Measurements from ENCODE around the gene FEZ2. TPM values are rescaled to one million over a fixed set of nuclear protein-coding genes. Genes with fewer than 3 reads are reported as not detected.

The FEZ2 gene
- polyA plus RNA-seq, 1 donor from 2014 or later = 36.8 TPM

DNA sequence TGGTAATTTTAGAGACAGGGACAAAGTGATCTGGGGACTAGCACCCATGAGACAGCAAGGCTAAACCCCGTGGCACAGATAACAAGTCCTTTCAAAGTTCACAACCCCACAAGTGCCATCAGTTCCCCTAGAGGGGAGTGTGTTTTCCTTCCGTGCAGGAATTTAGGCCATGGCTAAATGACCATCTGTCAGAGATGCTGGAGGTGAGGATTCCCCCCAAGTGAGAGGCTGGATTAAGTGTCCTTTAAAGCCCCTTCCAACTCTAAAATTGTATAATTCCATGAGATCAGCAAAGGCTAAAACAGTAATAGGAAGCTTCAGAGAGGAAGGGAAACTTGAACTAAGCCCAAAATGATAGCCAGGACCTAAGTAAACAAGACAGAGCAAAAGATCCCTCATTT, 8.7 kb downstream of the FEZ2 start:
- TF ChIP-seq MXI1 (conservative IDR thresholded peaks at IDR 0.05; ENCODE audit: poor library complexity, severe bottlenecking) (no peak), REST (IDR thresholded peaks at IDR 0.05; ENCODE audit: borderline replicate concordance) (no peak), RAD21 (conservative IDR thresholded peaks at IDR 0.05) (no peak), TAF1 (IDR thresholded peaks at IDR 0.05; ENCODE audit: low read depth) (no peak), EP300 (conservative IDR thresholded peaks at IDR 0.05; ENCODE audit: poor library complexity, severe bottlenecking) (no peak), EZH2 (IDR thresholded peaks at IDR 0.05; ENCODE audit: borderline replicate concordance, insufficient read depth, low read length, poor library complexity, severe bottlenecking) (no peak), POLR2AphosphoS5 (IDR thresholded peaks at IDR 0.05) (no peak), SMC3 (conservative IDR thresholded peaks at IDR 0.05; ENCODE audit: poor library complexity) (no peak)
- TF ChIP-seq, protein P1, sequence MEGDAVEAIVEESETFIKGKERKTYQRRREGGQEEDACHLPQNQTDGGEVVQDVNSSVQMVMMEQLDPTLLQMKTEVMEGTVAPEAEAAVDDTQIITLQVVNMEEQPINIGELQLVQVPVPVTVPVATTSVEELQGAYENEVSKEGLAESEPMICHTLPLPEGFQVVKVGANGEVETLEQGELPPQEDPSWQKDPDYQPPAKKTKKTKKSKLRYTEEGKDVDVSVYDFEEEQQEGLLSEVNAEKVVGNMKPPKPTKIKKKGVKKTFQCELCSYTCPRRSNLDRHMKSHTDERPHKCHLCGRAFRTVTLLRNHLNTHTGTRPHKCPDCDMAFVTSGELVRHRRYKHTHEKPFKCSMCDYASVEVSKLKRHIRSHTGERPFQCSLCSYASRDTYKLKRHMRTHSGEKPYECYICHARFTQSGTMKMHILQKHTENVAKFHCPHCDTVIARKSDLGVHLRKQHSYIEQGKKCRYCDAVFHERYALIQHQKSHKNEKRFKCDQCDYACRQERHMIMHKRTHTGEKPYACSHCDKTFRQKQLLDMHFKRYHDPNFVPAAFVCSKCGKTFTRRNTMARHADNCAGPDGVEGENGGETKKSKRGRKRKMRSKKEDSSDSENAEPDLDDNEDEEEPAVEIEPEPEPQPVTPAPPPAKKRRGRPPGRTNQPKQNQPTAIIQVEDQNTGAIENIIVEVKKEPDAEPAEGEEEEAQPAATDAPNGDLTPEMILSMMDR (IDR thresholded peaks at IDR 0.05; ENCODE audit: poor library complexity, severe bottlenecking) = no peak
- Histone ChIP-seq H2AFZ (ENCODE audit: low read depth, low read length) (no peak overlapping the region), H3K4me3 (ENCODE audit: low read length) (no peak overlapping the region), H4K20me1 (ENCODE audit: insufficient read depth) (no peaks in the 10 kb centered on the region), H3K4me2 (ENCODE audit: low read length) (no peak overlapping the region), H3K27ac (ENCODE audit: low read length) (no peak overlapping the region), H3K9ac (ENCODE audit: low read length) (no peak overlapping the region), H3F3A (ENCODE audit: insufficient read depth, low read length, poor library complexity, severe bottlenecking) (no peaks in the 10 kb centered on the region), H3K79me2 (replicated peaks; ENCODE audit: insufficient read depth, low read length) (no peaks in the 10 kb centered on the region), H3K9me3 (ENCODE audit: low read length) (no peaks in the 10 kb centered on the region), H3K9me2 (ENCODE audit: insufficient read depth, low read length) (no peaks in the 10 kb centered on the region), H3K27me3 (ENCODE audit: insufficient read depth, low read depth, low read length) (no peaks in the 10 kb centered on the region), H3K36me3 (ENCODE audit: insufficient read depth, low read length) (no peaks in the 10 kb centered on the region)

- Histone ChIP-seq H3F3A (ENCODE audit: insufficient read depth, low read length, poor library complexity, severe bottlenecking) (no peaks in the 10 kb centered on the region), H3K79me2 (replicated peaks; ENCODE audit: insufficient read depth, low read length) (no peaks in the 10 kb centered on the region), H3K4me3 (ENCODE audit: low read length) (no peak overlapping the region), H3K36me3 (ENCODE audit: insufficient read depth, low read length) (peaks cover 3% of the 10 kb centered on the region), H3K4me2 (ENCODE audit: low read length) (no peak overlapping the region), H3K9me2 (ENCODE audit: insufficient read depth, low read length) (no peaks in the 10 kb centered on the region), H3K27ac (ENCODE audit: low read length) (no peak overlapping the region), H3K27me3 (ENCODE audit: insufficient read depth, low read depth, low read length) (no peaks in the 10 kb centered on the region), H3K9ac (ENCODE audit: low read length) (no peak overlapping the region), H3K9me3 (ENCODE audit: low read length) (no peaks in the 10 kb centered on the region), H4K20me1 (ENCODE audit: insufficient read depth) (no peaks in the 10 kb centered on the region), H2AFZ (ENCODE audit: low read depth, low read length) (no peak overlapping the region)
- TF ChIP-seq REST (IDR thresholded peaks at IDR 0.05; ENCODE audit: borderline replicate concordance) (no peak), POLR2AphosphoS5 (IDR thresholded peaks at IDR 0.05) (no peak)
These were observed 10.4 kb downstream of the FEZ2 start for GRCh38 chr2:36587556-36587955.

Measured in neural cell (in vitro differentiated cells).